Measurements from ENCODE around the gene RHOC.

Gene RHOC

DNA sequence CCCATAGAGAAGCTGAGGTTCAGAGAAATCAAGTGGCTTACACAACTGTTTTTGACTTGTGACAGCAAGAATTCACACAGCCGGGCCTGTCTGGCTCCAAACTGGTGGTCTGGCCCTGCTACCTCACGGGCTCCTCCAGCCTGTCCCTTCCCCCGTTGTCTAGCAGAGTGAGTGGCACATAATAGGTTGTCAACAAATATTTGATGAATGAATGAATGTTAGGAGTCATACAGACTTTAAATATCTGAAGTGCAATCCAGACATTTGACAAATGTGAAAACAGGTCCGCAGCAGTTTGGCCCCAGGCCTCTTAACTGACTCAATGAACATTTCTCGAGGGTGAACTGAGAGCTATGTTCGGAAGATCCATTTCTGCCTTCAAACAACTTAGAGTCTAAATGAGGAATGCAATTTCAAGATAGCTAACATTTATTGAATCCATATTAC is 1.1 kb upstream of the RHOC start:
- H3K27ac ChIP-seq (ENCODE audit: low read depth, low read length) = no peak overlapping the region
- no peak overlapping the region for H3K9ac ChIP-seq (ENCODE audit: low read length)
- H3K27me3 ChIP-seq (ENCODE audit: control insufficient read depth in 1 of 2, insufficient read depth in 2 of 2, low read length in 2 of 2) = no peaks in the 10 kb centered on the region
- H3K36me3 ChIP-seq (ENCODE audit: insufficient read depth, low read length) = peaks cover 4% of the 10 kb centered on the region
- H3K9me3 ChIP-seq (ENCODE audit: low read length) = no peaks in the 10 kb centered on the region
- H3K4me3 ChIP-seq (ENCODE audit: low read depth in 1 of 2, low read length in 2 of 2) = no peak overlapping the region
- peaks cover 36% of the 10 kb centered on the region for H3K4me1 ChIP-seq (ENCODE audit: insufficient read depth, low read length)

DNA sequence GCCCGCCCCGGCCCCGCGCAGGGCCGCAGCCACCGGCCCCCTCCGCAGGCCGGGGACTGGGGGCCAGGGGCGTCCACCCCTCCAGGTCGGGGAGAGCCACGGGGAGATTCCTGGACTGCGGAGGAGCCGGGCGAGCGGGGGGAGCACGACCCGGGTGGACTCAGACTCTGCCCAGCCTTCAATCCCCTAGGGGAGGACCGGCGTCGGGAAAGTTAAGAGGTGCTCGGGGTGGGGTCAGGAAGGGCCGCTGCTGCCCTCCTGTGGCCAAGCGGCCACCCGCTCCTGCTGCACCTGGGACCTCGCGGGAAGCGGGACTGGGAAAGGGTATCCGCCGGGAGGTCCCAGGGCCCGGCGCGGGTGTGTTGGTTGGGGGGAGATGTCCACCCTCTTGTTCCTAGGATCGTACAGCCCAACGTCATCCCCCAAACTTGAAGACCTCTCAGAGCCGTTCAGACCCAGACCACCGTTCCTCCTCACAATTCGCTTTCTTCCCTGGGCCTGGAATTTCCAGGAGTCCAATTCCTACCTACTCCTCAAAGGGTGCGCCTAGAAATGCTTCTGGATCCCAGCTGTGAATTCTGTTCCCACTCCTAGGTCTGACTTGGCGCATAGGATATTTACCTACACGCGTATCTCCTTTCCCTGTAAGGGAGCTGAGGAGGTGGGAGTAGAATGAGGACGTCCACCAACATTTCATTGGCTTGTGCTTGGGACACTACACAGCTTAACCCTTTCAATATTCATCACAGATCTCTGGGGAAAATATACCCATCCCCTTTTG is 484 bp upstream of the RHOC start:
- H3K27ac ChIP-seq (ENCODE audit: low read depth, low read length) = peak overlapping the region; percentile 70
- H3K36me3 ChIP-seq (ENCODE audit: insufficient read depth, low read length) = peaks cover 10% of the 10 kb centered on the region
- no peaks in the 10 kb centered on the region for H3K9me3 ChIP-seq (ENCODE audit: low read length)
- H3K9ac ChIP-seq (ENCODE audit: low read length) = no peak overlapping the region
- peaks cover 42% of the 10 kb centered on the region for H3K4me1 ChIP-seq (ENCODE audit: insufficient read depth, low read length)
- peak overlapping the region; percentile 81 to 95 for H3K4me3 ChIP-seq (ENCODE audit: low read depth in 1 of 2, low read length in 2 of 2)
- H3K27me3 ChIP-seq (ENCODE audit: control insufficient read depth in 1 of 2, insufficient read depth in 2 of 2, low read length in 2 of 2) = no peaks in the 10 kb centered on the region

DNA sequence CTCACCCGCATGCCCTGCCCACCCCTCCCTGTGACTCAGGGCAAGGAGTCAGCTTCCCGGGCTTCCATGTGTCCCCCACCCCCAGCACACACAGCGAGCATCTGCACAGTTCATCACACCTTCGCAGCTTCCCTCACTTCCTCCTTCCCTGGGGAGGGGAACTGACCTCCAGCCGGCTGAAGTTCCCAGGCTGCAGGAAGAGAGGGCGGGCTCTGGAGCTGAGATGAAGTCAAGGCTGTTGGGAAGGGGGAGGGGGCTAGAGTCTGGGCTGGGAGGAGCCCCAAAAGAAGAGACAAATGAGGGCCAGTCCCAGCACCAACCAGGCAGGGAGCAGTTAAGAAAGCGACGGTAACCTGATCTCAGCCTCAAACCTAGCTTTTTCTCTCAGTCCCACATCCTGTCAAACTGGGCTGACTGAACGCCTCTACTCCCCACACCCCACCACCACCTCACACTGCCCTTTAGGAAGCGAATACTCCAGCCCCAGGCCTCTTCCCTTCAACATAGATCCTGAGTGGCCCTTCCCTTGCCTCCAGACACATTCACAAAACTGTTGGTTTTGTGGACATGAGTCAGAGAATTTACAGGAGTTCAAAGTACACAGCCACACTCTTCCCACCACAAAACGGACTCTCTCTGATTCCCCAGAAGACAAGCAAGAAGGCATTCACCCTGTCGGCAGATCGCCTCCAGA is 1.8 kb downstream of the RHOC start:
- Histone ChIP-seq H3K27ac (ENCODE audit: low read depth, low read length) (peak overlapping the region; percentile 96), H3K4me3 (ENCODE audit: low read depth in 1 of 2, low read length in 2 of 2) (peak overlapping the region; percentile 81 to 95), H3K9ac (ENCODE audit: low read length) (peak overlapping the region; percentile 92), H3K4me1 (ENCODE audit: insufficient read depth, low read length) (peaks cover 65% of the 10 kb centered on the region), H3K36me3 (ENCODE audit: insufficient read depth, low read length) (peaks cover 25% of the 10 kb centered on the region), H3K27me3 (ENCODE audit: control insufficient read depth in 1 of 2, insufficient read depth in 2 of 2, low read length in 2 of 2) (no peaks in the 10 kb centered on the region), H3K9me3 (ENCODE audit: low read length) (no peaks in the 10 kb centered on the region)

DNA sequence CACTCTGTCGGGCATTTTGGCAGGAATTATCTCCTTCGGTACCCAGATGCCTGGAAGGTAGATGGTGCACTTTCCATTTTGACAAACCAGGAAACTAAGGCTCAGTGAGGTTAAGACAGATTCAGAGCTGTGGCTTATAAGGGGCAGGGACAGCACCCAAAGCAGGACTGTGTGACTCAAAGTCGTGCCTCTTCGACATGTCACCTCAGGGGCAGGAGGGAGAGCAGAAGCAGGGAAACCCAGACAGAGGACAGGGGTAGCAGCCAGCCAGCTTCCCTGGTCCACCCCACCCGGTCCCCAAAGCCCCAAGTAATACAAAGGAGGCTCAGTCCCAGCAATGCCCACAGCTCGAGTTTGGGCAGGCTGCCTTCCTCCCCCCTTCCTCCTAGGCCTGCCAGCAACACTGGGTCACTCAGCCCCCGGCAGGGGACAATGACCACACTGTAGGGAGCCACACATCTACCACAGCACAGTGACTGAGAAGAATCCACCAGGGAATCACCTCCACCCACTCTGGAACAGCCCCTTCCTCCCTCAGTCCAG is 2.5 kb downstream of the RHOC start:
- Histone ChIP-seq H3K4me1 (ENCODE audit: insufficient read depth, low read length) (peaks cover 71% of the 10 kb centered on the region), H3K9me3 (ENCODE audit: low read length) (no peaks in the 10 kb centered on the region), H3K36me3 (ENCODE audit: insufficient read depth, low read length) (peaks cover 29% of the 10 kb centered on the region), H3K9ac (ENCODE audit: low read length) (peak overlapping the region; percentile 92), H3K4me3 (ENCODE audit: low read depth in 1 of 2, low read length in 2 of 2) (peak overlapping the region; percentile 12 to 81), H3K27me3 (ENCODE audit: control insufficient read depth in 1 of 2, insufficient read depth in 2 of 2, low read length in 2 of 2) (no peaks in the 10 kb centered on the region), H3K27ac (ENCODE audit: low read depth, low read length) (peak overlapping the region; percentile 96)

DNA sequence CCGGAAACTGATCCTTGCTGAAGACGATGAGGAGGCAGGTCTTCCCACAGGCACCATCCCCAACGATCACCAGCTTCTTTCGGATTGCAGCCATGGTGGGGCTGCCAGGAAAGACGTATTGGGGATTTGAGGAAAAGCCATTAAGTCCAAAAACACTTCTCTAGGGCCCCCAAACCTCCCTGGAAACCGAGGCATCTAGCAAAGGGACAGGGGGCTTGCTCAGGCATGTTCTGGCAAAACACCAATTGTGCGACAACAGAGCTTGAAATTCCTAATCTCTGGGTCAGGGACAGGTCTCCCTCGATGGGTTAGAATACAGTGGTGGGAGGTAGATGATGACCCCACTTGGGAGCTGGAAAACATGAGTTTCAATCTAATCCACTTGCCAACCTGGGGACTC is 3.2 kb downstream of the RHOC start:
- H3K27me3 ChIP-seq (ENCODE audit: control insufficient read depth in 1 of 2, insufficient read depth in 2 of 2, low read length in 2 of 2) = no peaks in the 10 kb centered on the region
- H3K36me3 ChIP-seq (ENCODE audit: insufficient read depth, low read length) = peaks cover 35% of the 10 kb centered on the region
- H3K9me3 ChIP-seq (ENCODE audit: low read length) = no peaks in the 10 kb centered on the region
- H3K27ac ChIP-seq (ENCODE audit: low read depth, low read length) = no peak overlapping the region
- H3K9ac ChIP-seq (ENCODE audit: low read length) = no peak overlapping the region
- H3K4me3 ChIP-seq (ENCODE audit: low read depth in 1 of 2, low read length in 2 of 2) = no peak overlapping the region
- peaks cover 72% of the 10 kb centered on the region for H3K4me1 ChIP-seq (ENCODE audit: insufficient read depth, low read length)

DNA sequence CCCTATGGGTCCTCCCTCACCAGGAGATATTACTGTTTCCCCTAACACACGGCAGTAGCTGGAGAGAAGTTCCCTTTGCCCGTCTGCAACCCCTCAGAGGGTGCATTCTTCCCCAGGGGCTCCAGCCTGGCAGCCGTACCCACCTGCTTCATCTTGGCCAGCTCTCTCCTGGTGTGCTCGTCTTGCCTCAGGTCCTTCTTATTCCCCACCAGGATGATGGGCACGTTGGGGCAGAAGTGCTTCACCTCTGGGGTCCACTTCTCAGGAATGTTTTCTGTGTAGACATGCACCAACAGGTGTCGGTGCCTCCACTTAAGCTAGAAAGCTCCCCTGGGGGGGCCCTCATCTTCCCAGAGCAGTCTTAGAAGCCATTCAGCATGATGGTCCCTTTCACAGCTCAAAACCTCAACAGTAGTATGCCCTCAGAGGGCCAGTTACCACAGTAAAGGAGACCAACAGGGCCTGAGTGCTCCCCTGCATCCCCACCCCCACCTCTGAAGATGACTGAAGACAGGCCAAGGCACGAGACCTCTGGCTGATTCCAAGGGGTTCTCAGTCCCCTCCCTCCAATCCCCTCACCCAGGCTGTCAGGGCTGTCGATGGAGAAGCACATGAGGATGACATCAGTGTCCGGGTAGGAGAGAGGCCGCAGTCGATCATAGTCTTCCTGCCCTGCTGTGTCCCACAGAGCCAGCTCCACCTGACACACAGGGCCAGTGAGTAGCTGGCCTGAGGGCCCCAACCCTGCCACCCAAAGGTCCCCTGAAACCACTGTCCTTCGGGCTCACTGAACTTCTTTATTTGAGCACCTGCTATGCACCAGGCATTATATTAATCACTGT is 4.3 kb downstream of the RHOC start:
- Histone ChIP-seq H3K4me1 (ENCODE audit: insufficient read depth, low read length) (peaks cover 70% of the 10 kb centered on the region), H3K4me3 (ENCODE audit: low read depth in 1 of 2, low read length in 2 of 2) (no peak overlapping the region), H3K9ac (ENCODE audit: low read length) (no peak overlapping the region), H3K9me3 (ENCODE audit: low read length) (no peaks in the 10 kb centered on the region), H3K27ac (ENCODE audit: low read depth, low read length) (peak overlapping the region; percentile 25), H3K27me3 (ENCODE audit: control insufficient read depth in 1 of 2, insufficient read depth in 2 of 2, low read length in 2 of 2) (no peaks in the 10 kb centered on the region), H3K36me3 (ENCODE audit: insufficient read depth, low read length) (peaks cover 45% of the 10 kb centered on the region)

DNA sequence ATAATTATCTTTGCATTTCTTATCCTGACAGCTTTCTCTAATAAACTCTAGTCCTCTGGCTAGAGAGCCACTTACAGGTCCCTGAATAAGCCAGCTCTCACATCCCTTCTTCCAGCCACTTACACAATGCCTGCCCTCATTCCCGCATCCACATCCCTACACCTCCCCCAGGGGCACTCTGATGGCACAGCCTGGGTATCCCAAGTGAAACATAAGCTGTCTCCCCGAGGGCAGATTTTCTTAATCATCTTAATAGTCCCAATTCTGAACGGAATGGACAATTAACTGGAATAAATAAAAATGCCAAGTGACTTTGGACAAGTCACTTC is 4.9 kb downstream of the RHOC start:
- Histone ChIP-seq H3K4me3 (ENCODE audit: low read depth in 1 of 2, low read length in 2 of 2) (no peak overlapping the region), H3K9me3 (ENCODE audit: low read length) (no peaks in the 10 kb centered on the region), H3K27me3 (ENCODE audit: control insufficient read depth in 1 of 2, insufficient read depth in 2 of 2, low read length in 2 of 2) (no peaks in the 10 kb centered on the region), H3K4me1 (ENCODE audit: insufficient read depth, low read length) (peaks cover 66% of the 10 kb centered on the region), H3K9ac (ENCODE audit: low read length) (no peak overlapping the region), H3K36me3 (ENCODE audit: insufficient read depth, low read length) (peaks cover 50% of the 10 kb centered on the region), H3K27ac (ENCODE audit: low read depth, low read length) (no peak overlapping the region)

DNA sequence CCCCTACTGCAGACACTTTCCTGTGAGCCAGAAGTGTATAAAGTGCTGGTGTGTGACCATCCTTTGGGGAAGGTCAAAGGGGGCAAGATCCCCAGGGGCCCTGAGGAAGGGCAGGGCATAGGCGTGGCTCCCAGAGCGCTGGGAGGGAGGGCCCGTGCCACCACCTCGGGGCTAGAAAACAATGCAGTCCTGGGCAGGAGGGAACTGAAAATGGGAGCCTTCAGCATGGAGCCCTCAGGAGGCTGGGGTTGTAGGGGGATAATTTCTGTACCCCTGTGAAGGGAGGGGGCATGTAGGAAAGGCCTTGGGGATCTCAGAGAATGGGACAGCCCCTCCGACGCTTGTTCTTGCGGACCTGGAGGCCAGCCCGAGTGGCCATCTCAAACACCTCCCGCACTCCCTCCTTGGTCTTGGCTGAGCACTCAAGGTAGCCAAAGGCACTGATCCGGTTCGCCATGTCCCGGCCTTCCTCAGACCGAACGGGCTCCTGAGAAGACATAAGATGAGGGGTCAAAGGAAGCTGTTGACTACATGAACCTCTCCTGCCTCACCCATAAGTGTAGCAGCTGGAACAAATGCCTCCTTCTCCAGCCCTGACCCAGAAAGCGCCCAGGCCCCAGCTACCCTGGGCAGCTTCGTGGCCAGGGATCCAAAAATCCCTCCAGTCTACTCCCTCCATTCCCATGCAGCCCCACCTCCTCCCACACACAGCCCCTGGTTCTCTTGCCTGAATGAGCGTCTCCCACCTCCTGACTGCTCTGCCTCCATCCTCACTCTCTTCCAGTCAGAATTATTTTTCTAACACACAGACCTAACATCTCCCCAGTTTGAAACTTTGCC is 5.5 kb downstream of the RHOC start:
- peak overlapping the region; percentile 79 for H3K27ac ChIP-seq (ENCODE audit: low read depth, low read length)
- H3K27me3 ChIP-seq (ENCODE audit: control insufficient read depth in 1 of 2, insufficient read depth in 2 of 2, low read length in 2 of 2) = no peaks in the 10 kb centered on the region
- peaks cover 56% of the 10 kb centered on the region for H3K36me3 ChIP-seq (ENCODE audit: insufficient read depth, low read length)
- peaks cover 66% of the 10 kb centered on the region for H3K4me1 ChIP-seq (ENCODE audit: insufficient read depth, low read length)
- H3K9ac ChIP-seq (ENCODE audit: low read length) = peak overlapping the region; percentile 47
- H3K9me3 ChIP-seq (ENCODE audit: low read length) = no peaks in the 10 kb centered on the region
- no peak overlapping the region for H3K4me3 ChIP-seq (ENCODE audit: low read depth in 1 of 2, low read length in 2 of 2)

DNA sequence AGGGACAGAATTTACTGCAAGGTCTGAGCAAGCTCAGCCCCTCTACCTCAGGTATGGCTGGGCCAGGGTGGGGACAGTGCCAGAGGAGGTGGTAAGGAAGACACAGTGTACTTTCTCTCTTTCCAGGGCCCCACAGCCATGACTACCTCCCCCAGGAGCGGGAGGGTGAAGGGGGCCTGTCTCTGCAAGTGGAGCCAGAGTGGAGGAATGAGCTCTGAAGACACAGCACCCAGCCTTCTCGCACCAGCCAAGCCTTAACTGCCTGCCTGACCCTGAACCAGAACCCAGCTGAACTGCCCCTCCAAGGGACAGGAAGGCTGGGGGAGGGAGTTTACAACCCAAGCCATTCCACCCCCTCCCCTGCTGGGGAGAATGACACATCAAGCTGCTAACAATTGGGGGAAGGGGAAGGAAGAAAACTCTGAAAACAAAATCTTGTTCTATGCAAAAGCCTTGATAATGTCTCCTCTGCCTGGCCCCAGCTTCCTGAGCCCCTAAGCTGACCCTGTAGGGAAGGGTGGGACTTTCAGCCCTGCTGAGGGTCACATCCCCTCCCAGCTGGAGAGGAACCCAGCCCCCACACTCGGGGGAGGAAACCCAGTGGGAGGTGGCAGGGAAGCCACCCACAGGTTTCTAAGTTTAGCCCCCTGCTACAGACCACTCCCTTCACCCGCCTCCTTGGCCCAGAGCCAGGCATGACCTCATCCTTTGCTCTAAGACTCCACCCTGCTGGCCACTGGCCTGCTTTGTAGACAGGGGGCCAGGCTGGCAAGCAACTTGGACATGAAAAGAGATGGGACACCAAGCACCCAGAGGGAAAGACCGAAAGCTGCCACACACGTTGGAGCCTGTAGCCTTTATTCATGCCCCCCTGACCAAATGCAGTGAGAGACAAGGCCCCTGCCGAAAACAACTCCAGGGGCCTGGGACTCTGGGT is 6.4 kb downstream of the RHOC start:
- Histone ChIP-seq H3K27me3 (ENCODE audit: control insufficient read depth in 1 of 2, insufficient read depth in 2 of 2, low read length in 2 of 2) (no peaks in the 10 kb centered on the region), H3K9me3 (ENCODE audit: low read length) (no peaks in the 10 kb centered on the region), H3K4me3 (ENCODE audit: low read depth in 1 of 2, low read length in 2 of 2) (peak overlapping the region in 1 of 2 donors; percentile 12), H3K36me3 (ENCODE audit: insufficient read depth, low read length) (peaks cover 64% of the 10 kb centered on the region), H3K9ac (ENCODE audit: low read length) (peak overlapping the region; percentile 47), H3K4me1 (ENCODE audit: insufficient read depth, low read length) (peaks cover 60% of the 10 kb centered on the region), H3K27ac (ENCODE audit: low read depth, low read length) (peak overlapping the region; percentile 79)
